HG02870 (cell line): ENCODE results near the gene TPP1.

Source experiments
- ATAC-seq: cut with Tn5 transposase; IDR thresholded peaks from one replicate; pipeline ENCODE4 v1.9.1; 2021; ENCODE audit warnings: mild to moderate bottlenecking, moderate library complexity; ENCODE audit not compliant: unreplicated experiment

Gene TPP1

GRCh38 chr11:6566704-6567370, 52.4 kb downstream of the TPP1 start:
- no peak for ATAC-seq

- ATAC-seq: no peak
These were observed 53.1 kb downstream of the TPP1 start for GRCh38 chr11:6565988-6566703.

GRCh38 chr11:6565325-6565724, 53.9 kb downstream of the TPP1 start:
- no peak for ATAC-seq

- no peak for ATAC-seq
These were observed 55.6 kb downstream of the TPP1 start for GRCh38 chr11:6563667-6564066.

GRCh38 chr11:6563121-6563619, 56.1 kb downstream of the TPP1 start:
- ATAC-seq: no peak
